GM12878 (cell line): ENCODE measurements around the gene CDC14A. TPM values are rescaled to one million over a fixed set of nuclear protein-coding genes. Genes with fewer than 3 reads are reported as not detected.

Experiments
- ATAC-seq: fragments of 200-7000 bp; cut with Tn5 transposase; 3 replicates; pipeline ENCODE4 v1.9.1; 2020; ENCODE audit warnings: mild to moderate bottlenecking, moderate library complexity
- BruUV-seq: library from RNA; stranded (reverse); fragments of 400-500 nt; replicated peaks from 2 replicates; lab custom pipeline; 2021; lab: Mats Ljungman, UMichigan
- CTCF ChIA-PET: fragments of 300-600 bp; sonication (Branson Sonifier 250); formaldehyde crosslinking; extraction: SDS; loops from one replicate; lab custom pipeline; 2021; ENCODE audit warnings: inconsistent platforms; lab: Yijun Ruan, JAX
- POLR2A ChIA-PET: fragments of 350-600 bp; formaldehyde crosslinking; extraction: SDS; loops from one replicate; lab custom pipeline; 2021; ENCODE audit warnings: inconsistent platforms; lab: Charles Lee
- RAD21 ChIA-PET: fragments of 300-600 bp; sonication (Branson Sonifier 250); formaldehyde crosslinking; loops from one replicate; lab custom pipeline; 2023; ENCODE audit warnings: antibody characterized with exemption; ENCODE audit not compliant: unreplicated experiment; lab: Charles Lee
- SMC1A ChIA-PET: fragments of 300-600 bp; sonication (Branson Sonifier 250); formaldehyde crosslinking; loops from one replicate; lab custom pipeline; 2023; ENCODE audit not compliant: unreplicated experiment, uncharacterized antibody; lab: Charles Lee
- DNase-seq: peaks from one replicate; pipeline ENCODE4 v3.0.0-alpha.2; 2011; ENCODE audit warnings: low read depth, low spot score
- FAIRE-seq: peaks from 3 replicates; lab custom pipeline; 2011; peaks lifted over from hg19 to GRCh38; lab: Jason Lieb, UNC
- H2AFZ ChIP-seq: 2 replicates; pipeline ENCODE4 v1.6.0; 2011; ENCODE audit warnings: low read depth, low read length, control low read depth; ENCODE audit not compliant: control insufficient read depth
- H3K27ac ChIP-seq: 2 replicates; pipeline ENCODE4 v1.5.1; 2011; ENCODE audit warnings: control low read depth; ENCODE audit not compliant: control insufficient read depth, insufficient read depth
- H3K27me3 ChIP-seq, 2 experiments: replicated peaks in 1 of 2; 2 replicates each; pipeline versions ENCODE4 v1.6.0 to v1.6.1; 2011; ENCODE audit warnings: low read length in 1 of 2; ENCODE audit not compliant: control insufficient read depth in 2 of 2, insufficient read depth in 2 of 2
- H3K36me3 ChIP-seq, 2 experiments: 2 replicates each; pipeline ENCODE4 v1.5.1; 2011; ENCODE audit warnings: low read length in 1 of 2; ENCODE audit not compliant: control insufficient read depth in 2 of 2, insufficient read depth in 2 of 2
- H3K4me1 ChIP-seq: 2 replicates; pipeline ENCODE4 v1.6.1; 2011; ENCODE audit warnings: mild to moderate bottlenecking, low read length, moderate library complexity, mixed read lengths; ENCODE audit not compliant: control insufficient read depth, insufficient read depth
- H3K4me2 ChIP-seq: 2 replicates; pipeline ENCODE4 v1.6.0; 2011; ENCODE audit warnings: control low read depth; ENCODE audit not compliant: control insufficient read depth, insufficient read depth
- H3K4me3 ChIP-seq: fragments of 200-600 bp; sonication (generic); 2 replicates; pipeline ENCODE4 v1.5.1; 2016
- H3K79me2 ChIP-seq: 2 replicates; pipeline ENCODE4 v1.6.0; 2011; ENCODE audit warnings: low read length; ENCODE audit not compliant: control insufficient read depth, insufficient read depth
- H3K9ac ChIP-seq: 2 replicates; pipeline ENCODE4 v1.8.0; 2011; ENCODE audit warnings: low read length, control low read depth, mixed read lengths; ENCODE audit not compliant: control insufficient read depth, insufficient read depth
- H3K9me3 ChIP-seq: replicated peaks from 3 replicates; pipeline ENCODE4 v1.5.1; 2011; ENCODE audit warnings: mild to moderate bottlenecking, low read length; ENCODE audit not compliant: control insufficient read depth, insufficient read depth
- H4K20me1 ChIP-seq: 2 replicates; pipeline ENCODE4 v1.6.0; 2011; ENCODE audit not compliant: control insufficient read depth, insufficient read depth
- ATF7 ChIP-seq: fragments of 450-650 bp; IDR thresholded peaks from 2 replicates; pipeline ENCODE4 v1.6.1; 2016; ENCODE audit warnings: low read depth, mild to moderate bottlenecking
- ETV6 ChIP-seq, 2 experiments: fragments of 450-650 bp in 1 of 2; IDR thresholded peaks in 1 of 2; conservative IDR thresholded peaks in 1 of 2; 2 replicates each; pipeline ENCODE4 v1.6.1; 2014; ENCODE audit warnings: antibody characterized with exemption in 1 of 2, borderline replicate concordance in 1 of 2, low read depth in 1 of 2, mild to moderate bottlenecking in 1 of 2, moderate library complexity in 1 of 2
- EZH2 ChIP-seq: IDR thresholded peaks from 2 replicates; pipeline ENCODE4 v1.6.1; 2012; ENCODE audit warnings: low read depth, mild to moderate bottlenecking, control low read depth, inconsistent platforms, low read length, borderline replicate concordance; ENCODE audit not compliant: control insufficient read depth
- IRF4 ChIP-seq: IDR thresholded peaks from 2 replicates; pipeline ENCODE4 v1.6.1; 2011; ENCODE audit warnings: low read depth, low read length
- MTA2 ChIP-seq: fragments of 450-650 bp; IDR thresholded peaks from 2 replicates; pipeline ENCODE4 v1.6.1; 2016; ENCODE audit warnings: low read depth, mild to moderate bottlenecking, moderate library complexity
- MYC ChIP-seq: IDR thresholded peaks from 2 replicates; pipeline ENCODE4 v1.6.1; 2011; ENCODE audit warnings: mild to moderate bottlenecking, low read length, moderate library complexity, inconsistent platforms; ENCODE audit not compliant: insufficient read depth, insufficient replicate concordance, insufficient read length, severe bottlenecking
- NR2C1 ChIP-seq: fragments of 450-650 bp; IDR thresholded peaks from 2 replicates; pipeline ENCODE4 v1.6.1; 2017; ENCODE audit warnings: antibody characterized with exemption, mild to moderate bottlenecking, moderate library complexity
- POLR2A ChIP-seq: IDR thresholded peaks from 2 replicates; pipeline ENCODE4 v1.6.1; 2011; ENCODE audit warnings: low read depth, mild to moderate bottlenecking, low read length
- POLR2AphosphoS2 ChIP-seq: IDR thresholded peaks from 2 replicates; pipeline ENCODE4 v1.6.1; 2011; ENCODE audit warnings: low read depth, mild to moderate bottlenecking, low read length, improper control_type of control experiment, moderate library complexity
- POU2F2 ChIP-seq: IDR thresholded peaks from 3 replicates; pipeline ENCODE4 v1.6.1; 2011; ENCODE audit warnings: low read depth, mild to moderate bottlenecking, low read length, borderline replicate concordance
- RFX5 ChIP-seq: IDR thresholded peaks from 2 replicates; pipeline ENCODE4 v1.6.1; 2011; ENCODE audit warnings: low read depth, low read length, improper control_type of control experiment
- SIX5 ChIP-seq: IDR thresholded peaks from 2 replicates; pipeline ENCODE4 v1.6.1; 2011; ENCODE audit warnings: mild to moderate bottlenecking, low read depth, low read length, moderate library complexity; ENCODE audit not compliant: severe bottlenecking
- TBL1XR1 ChIP-seq: IDR thresholded peaks from 2 replicates; pipeline ENCODE4 v1.6.1; 2012; ENCODE audit warnings: low read depth, low read length, improper control_type of control experiment
- YBX1 ChIP-seq: fragments of 450-650 bp; IDR thresholded peaks from 2 replicates; pipeline ENCODE4 v1.6.1; 2016; ENCODE audit warnings: antibody characterized with exemption
- ZNF384 ChIP-seq: IDR thresholded peaks from 2 replicates; pipeline ENCODE4 v1.6.1; 2012; ENCODE audit warnings: low read depth, mild to moderate bottlenecking, low read length, improper control_type of control experiment, borderline replicate concordance
- ZNF622 ChIP-seq: fragments of 450-650 bp; IDR thresholded peaks from 2 replicates; pipeline ENCODE4 v1.6.1; 2017; ENCODE audit warnings: mild to moderate bottlenecking, inconsistent platforms
- in situ Hi-C: fragments of 300-500 bp; cut with MboI; formaldehyde crosslinking; loops from 9 replicates; pipeline ENCODE4 v1.14.3; 2018; ENCODE audit warnings: mixed read lengths
- intact Hi-C: fragments of 100-400 bp; cut with micrococcal nuclease; formaldehyde crosslinking; loops from one replicate; pipeline ENCODE4 v1.14.2; 2022; ENCODE audit not compliant: unreplicated experiment
- polyA plus RNA-seq, 11 experiments: library from polyadenylated mRNA; depleted of rRNA in 4 of 11; unstranded in 6 of 11; stranded (reverse) in 5 of 11; fragments of >200 nt; fragmentation: Nextera tagmentation in 4 of 11; fragmentation: Illumina TruSeq in 1 of 11; extraction: Ambion mirVana in 4 of 11; extraction: Trizol in 1 of 11; gene quantifications; 1 replicate in 1 of 11; 2 replicates in 10 of 11; pipeline versions ENCODE4 v1.2.1 to v1.2.3, GENCODE V29; 2011 to 2016; ENCODE audit warnings: inconsistent platforms in 2 of 11, missing spikeins in 2 of 11, low read depth in 1 of 11
- total RNA-seq, 4 experiments: library from RNA; depleted of rRNA in 3 of 4; stranded (reverse); fragments of >200 nt in 3 of 4; fragmentation: Illumina TruSeq in 1 of 4; extraction: Trizol in 1 of 4; gene quantifications; 2 replicates each; pipeline versions ENCODE4 v1.2.1 to v1.2.3, GENCODE V29; 2013 to 2021
- TF ChIP-seq, protein P1 (sequence below): fragments of 450-650 bp; IDR thresholded peaks from 2 replicates; pipeline ENCODE4 v1.6.1; 2017; ENCODE audit warnings: mild to moderate bottlenecking, moderate library complexity
- TF ChIP-seq, protein P2 (sequence below): IDR thresholded peaks from 2 replicates; pipeline ENCODE4 v1.6.1; 2011; ENCODE audit warnings: borderline replicate concordance, low read depth, mild to moderate bottlenecking, moderate library complexity, low read length; ENCODE audit not compliant: insufficient read depth, poor library complexity, severe bottlenecking
- TF ChIP-seq, protein P3 (sequence below): IDR thresholded peaks from 2 replicates; pipeline ENCODE4 v1.6.1; 2012; ENCODE audit warnings: low read depth, low read length, improper control_type of control experiment

Gene CDC14A
- total and polyA plus RNA-seq, 10 of the 15 experiments (the other 5 are each of a cell fraction or from before 2014, with no cell fraction given): 1.5 to 7.1 (median 5.5) TPM

DNA sequence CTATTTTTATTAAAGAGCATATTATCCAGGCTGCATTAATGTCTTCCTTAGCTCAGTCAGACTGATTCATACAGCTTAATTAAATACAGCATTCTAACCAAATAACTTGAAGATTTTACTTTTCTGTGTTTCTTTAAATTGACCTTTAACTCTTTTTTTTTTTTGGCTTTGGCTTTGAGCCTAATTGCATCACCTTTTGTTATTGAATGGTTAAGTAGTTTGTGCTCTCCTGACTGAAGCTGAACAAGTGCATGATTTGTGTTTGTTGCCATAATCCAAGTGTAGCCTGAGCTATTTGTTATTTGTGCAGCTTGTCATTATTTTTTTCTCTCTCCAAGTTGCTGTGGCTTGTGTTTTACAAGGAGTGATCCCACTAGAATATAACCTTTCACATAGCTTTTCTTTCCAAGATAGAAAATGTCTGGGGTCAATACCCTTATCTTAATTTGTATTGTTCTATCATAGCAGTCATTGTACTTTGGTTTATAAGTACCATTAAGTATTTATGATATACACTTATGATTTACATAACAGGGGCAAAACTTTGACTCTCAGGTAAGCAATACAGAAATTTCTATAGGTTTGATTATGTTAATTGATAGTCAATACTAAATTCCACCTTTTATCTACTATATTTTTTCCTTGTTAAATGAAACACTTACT, 31.6 kb downstream of the CDC14A start:
- BruUV-seq: no TSS peak
- ChIA-PET POLR2A (no interaction called here), CTCF (interaction anchor here (0.6 to 2.1 kb wide), 5 partner anchors 17 to 971 kb away, joined by 3 to 12 read pairs (median 3); no protein-coding TSS in a partner anchor)
- no peaks in the 10 kb centered on the region for H3K27me3 ChIP-seq
- TF ChIP-seq SIX5: no peak
- TF ChIP-seq ZNF384: no peak
- TF ChIP-seq NR2C1: no peak
- TF ChIP-seq ATF7: no peak
- TF ChIP-seq ETV6 (conservative IDR thresholded peaks at IDR 0.05 in 1 of 2, IDR thresholded peaks at IDR 0.05 in 1 of 2; ENCODE audit: borderline replicate concordance in 1 of 2, low read depth in 1 of 2): no peak
- TF ChIP-seq, protein P1, sequence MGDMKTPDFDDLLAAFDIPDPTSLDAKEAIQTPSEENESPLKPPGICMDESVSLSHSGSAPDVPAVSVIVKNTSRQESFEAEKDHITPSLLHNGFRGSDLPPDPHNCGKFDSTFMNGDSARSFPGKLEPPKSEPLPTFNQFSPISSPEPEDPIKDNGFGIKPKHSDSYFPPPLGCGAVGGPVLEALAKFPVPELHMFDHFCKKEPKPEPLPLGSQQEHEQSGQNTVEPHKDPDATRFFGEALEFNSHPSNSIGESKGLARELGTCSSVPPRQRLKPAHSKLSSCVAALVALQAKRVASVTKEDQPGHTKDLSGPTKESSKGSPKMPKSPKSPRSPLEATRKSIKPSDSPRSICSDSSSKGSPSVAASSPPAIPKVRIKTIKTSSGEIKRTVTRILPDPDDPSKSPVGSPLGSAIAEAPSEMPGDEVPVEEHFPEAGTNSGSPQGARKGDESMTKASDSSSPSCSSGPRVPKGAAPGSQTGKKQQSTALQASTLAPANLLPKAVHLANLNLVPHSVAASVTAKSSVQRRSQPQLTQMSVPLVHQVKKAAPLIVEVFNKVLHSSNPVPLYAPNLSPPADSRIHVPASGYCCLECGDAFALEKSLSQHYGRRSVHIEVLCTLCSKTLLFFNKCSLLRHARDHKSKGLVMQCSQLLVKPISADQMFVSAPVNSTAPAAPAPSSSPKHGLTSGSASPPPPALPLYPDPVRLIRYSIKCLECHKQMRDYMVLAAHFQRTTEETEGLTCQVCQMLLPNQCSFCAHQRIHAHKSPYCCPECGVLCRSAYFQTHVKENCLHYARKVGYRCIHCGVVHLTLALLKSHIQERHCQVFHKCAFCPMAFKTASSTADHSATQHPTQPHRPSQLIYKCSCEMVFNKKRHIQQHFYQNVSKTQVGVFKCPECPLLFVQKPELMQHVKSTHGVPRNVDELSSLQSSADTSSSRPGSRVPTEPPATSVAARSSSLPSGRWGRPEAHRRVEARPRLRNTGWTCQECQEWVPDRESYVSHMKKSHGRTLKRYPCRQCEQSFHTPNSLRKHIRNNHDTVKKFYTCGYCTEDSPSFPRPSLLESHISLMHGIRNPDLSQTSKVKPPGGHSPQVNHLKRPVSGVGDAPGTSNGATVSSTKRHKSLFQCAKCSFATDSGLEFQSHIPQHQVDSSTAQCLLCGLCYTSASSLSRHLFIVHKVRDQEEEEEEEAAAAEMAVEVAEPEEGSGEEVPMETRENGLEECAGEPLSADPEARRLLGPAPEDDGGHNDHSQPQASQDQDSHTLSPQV: no peak
- TF ChIP-seq RFX5: no peak
- TF ChIP-seq POU2F2: no peak
- no peak for TF ChIP-seq POLR2A
- TF ChIP-seq, protein P2, sequence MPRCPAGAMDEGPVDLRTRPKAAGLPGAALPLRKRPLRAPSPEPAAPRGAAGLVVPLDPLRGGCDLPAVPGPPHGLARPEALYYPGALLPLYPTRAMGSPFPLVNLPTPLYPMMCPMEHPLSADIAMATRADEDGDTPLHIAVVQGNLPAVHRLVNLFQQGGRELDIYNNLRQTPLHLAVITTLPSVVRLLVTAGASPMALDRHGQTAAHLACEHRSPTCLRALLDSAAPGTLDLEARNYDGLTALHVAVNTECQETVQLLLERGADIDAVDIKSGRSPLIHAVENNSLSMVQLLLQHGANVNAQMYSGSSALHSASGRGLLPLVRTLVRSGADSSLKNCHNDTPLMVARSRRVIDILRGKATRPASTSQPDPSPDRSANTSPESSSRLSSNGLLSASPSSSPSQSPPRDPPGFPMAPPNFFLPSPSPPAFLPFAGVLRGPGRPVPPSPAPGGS: no peak
- no peak for TF ChIP-seq POLR2AphosphoS2
- no peak for TF ChIP-seq ZNF622
- TF ChIP-seq MTA2: no peak
- no peak for TF ChIP-seq TBL1XR1
- no peak for TF ChIP-seq IRF4
- TF ChIP-seq EZH2: no peak
- no peak for TF ChIP-seq YBX1
- no peak for TF ChIP-seq MYC
- TF ChIP-seq, protein P3, sequence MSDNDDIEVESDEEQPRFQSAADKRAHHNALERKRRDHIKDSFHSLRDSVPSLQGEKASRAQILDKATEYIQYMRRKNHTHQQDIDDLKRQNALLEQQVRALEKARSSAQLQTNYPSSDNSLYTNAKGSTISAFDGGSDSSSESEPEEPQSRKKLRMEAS: no peak
- TF ChIP-seq, all 136 proteins: peak for 0
- no peak overlapping the region for H3K4me3 ChIP-seq
- H4K20me1 ChIP-seq: no peaks in the 10 kb centered on the region
- H3K4me1 ChIP-seq: peaks cover 23% of the 10 kb centered on the region
- H3K36me3 ChIP-seq: peaks cover 0 to 1% of the 10 kb centered on the region in 2 experiments; a peak in 1 of 4 replicates
- DNase-seq (no peak), ATAC-seq (no peak), FAIRE-seq (no peak)
- intact Hi-C loops (no loop called here), in situ Hi-C loops (no loop called here)
- no peak overlapping the region for H3K27ac ChIP-seq
- no peaks in the 10 kb centered on the region for H3K79me2 ChIP-seq
- no peak overlapping the region for H3K4me2 ChIP-seq
- H3K9ac ChIP-seq: no peak overlapping the region
- no peaks in the 10 kb centered on the region for H3K9me3 ChIP-seq
- RAD21 ChIA-PET: interaction anchor here (0.8 to 1.2 kb wide), 3 partner anchors 10 to 18 kb away, joined by 3 to 4 read pairs (median 3); no protein-coding TSS in a partner anchor
- SMC1A ChIA-PET: interaction anchor here (0.6 to 1.6 kb wide), 5 partner anchors 27 to 114 kb away, joined by 3 to 7 read pairs (median 4); no protein-coding TSS in a partner anchor
- H2AFZ ChIP-seq: no peak overlapping the region
